ENCODE results near the gene CLDN9. TPM values are rescaled to one million over a fixed set of nuclear protein-coding genes. Genes with fewer than 3 reads are reported as not detected.

Gene CLDN9
- total and polyA plus RNA-seq, 3 donors from 2014 or later: 0.34 to 0.39 (median 0.37) TPM

- Histone ChIP-seq H3K36me3 (ENCODE audit: low read depth, missing control alignments) (no peaks in the 10 kb centered on the region), H3K27ac (no peak overlapping the region), H3K4me3 (no peak overlapping the region), H3K27me3 (no peaks in the 10 kb centered on the region), H3K9me3 (no peaks in the 10 kb centered on the region), H3K4me1 (peaks cover 13% of the 10 kb centered on the region)
- no peak for TF ChIP-seq POLR2A (IDR thresholded peaks at IDR 0.05)
- TF ChIP-seq, protein P1, sequence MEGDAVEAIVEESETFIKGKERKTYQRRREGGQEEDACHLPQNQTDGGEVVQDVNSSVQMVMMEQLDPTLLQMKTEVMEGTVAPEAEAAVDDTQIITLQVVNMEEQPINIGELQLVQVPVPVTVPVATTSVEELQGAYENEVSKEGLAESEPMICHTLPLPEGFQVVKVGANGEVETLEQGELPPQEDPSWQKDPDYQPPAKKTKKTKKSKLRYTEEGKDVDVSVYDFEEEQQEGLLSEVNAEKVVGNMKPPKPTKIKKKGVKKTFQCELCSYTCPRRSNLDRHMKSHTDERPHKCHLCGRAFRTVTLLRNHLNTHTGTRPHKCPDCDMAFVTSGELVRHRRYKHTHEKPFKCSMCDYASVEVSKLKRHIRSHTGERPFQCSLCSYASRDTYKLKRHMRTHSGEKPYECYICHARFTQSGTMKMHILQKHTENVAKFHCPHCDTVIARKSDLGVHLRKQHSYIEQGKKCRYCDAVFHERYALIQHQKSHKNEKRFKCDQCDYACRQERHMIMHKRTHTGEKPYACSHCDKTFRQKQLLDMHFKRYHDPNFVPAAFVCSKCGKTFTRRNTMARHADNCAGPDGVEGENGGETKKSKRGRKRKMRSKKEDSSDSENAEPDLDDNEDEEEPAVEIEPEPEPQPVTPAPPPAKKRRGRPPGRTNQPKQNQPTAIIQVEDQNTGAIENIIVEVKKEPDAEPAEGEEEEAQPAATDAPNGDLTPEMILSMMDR (IDR thresholded peaks at IDR 0.05): no peak
- no peak for DNase-seq
- WGBS, 2 donors: 80 to 89% methylated on average over 8 to 17 of the region's 17 CpGs
- intact Hi-C loops (cut with DNase I; ENCODE audit: low total_unique reads): no loop called here
Observed at GRCh38 chr16:2986623-2987188, 26.0 kb upstream of the CLDN9 start.

- peaks cover 10% of the 10 kb centered on the region for H3K4me1 ChIP-seq
- whole genome bisulfite sequencing, 2 donors: 97% methylated on average over 9 of the region's 9 CpGs; no CpG with 5 or more reads in 1 of the 2 donors
- no peaks in the 10 kb centered on the region for H3K9me3 ChIP-seq
- H3K27ac ChIP-seq: no peak overlapping the region
- intact Hi-C loops (cut with DNase I; ENCODE audit: low total_unique reads): no loop called here
- no peak overlapping the region for H3K4me3 ChIP-seq
- H3K36me3 ChIP-seq (ENCODE audit: low read depth, missing control alignments): no peaks in the 10 kb centered on the region
- DNase-seq: no peak
- TF ChIP-seq POLR2A (IDR thresholded peaks at IDR 0.05): no peak
- TF ChIP-seq, protein P1 (IDR thresholded peaks at IDR 0.05): no peak
- no peaks in the 10 kb centered on the region for H3K27me3 ChIP-seq
Observed at GRCh38 chr16:2987286-2987685, 25.4 kb upstream of the CLDN9 start.

- H3K27ac ChIP-seq: no peak overlapping the region
- no peak overlapping the region for H3K4me3 ChIP-seq
- DNase-seq: no peak
- H3K36me3 ChIP-seq (ENCODE audit: low read depth, missing control alignments): no peaks in the 10 kb centered on the region
- no peaks in the 10 kb centered on the region for H3K9me3 ChIP-seq
- TF ChIP-seq, protein P1 (IDR thresholded peaks at IDR 0.05): no peak
- TF ChIP-seq POLR2A (IDR thresholded peaks at IDR 0.05): no peak
- no peaks in the 10 kb centered on the region for H3K27me3 ChIP-seq
- intact Hi-C loops (cut with DNase I; ENCODE audit: low total_unique reads): no loop called here
- WGBS, 2 donors: 78 to 90% methylated on average over 2 to 5 of the region's 8 CpGs
- peaks cover 10% of the 10 kb centered on the region for H3K4me1 ChIP-seq
Observed at GRCh38 chr16:2987833-2988232, 24.9 kb upstream of the CLDN9 start.

DNA sequence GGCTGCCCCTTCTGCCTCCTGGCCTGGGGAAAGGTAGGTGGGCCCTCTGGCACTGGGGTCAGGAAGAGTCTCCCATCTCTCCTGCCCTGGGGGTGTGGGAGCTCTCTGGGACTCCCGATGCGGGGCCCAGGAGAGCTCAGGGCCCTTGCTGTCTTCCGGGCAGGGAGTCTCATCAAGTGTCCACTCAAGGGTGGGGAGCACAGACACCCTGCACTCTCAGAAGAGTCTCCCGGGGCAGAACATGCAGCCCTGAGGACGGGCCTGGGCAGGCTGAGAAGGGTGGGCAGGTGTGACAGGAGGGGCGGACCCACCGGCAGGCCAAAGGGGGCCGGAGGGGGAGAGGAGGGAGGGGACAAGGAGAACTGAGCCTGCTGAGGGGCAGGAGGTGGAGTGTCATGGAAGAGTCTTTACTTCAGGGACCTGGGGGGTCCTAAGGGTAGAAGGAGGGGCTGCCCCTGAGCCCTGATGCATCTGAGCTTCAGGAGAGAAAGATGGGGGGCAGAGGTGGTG is 24.1 kb upstream of the CLDN9 start:
- H3K4me3 ChIP-seq: no peak overlapping the region
- no peak for DNase-seq
- WGBS, 2 donors: 67 to 71% methylated on average over 3 to 8 of the region's 8 CpGs
- no peaks in the 10 kb centered on the region for H3K27me3 ChIP-seq
- H3K27ac ChIP-seq: no peak overlapping the region
- no peaks in the 10 kb centered on the region for H3K9me3 ChIP-seq
- TF ChIP-seq, protein P1 (IDR thresholded peaks at IDR 0.05): no peak
- no peak for TF ChIP-seq POLR2A (IDR thresholded peaks at IDR 0.05)
- H3K36me3 ChIP-seq (ENCODE audit: low read depth, missing control alignments): no peaks in the 10 kb centered on the region
- intact Hi-C loops (cut with DNase I; ENCODE audit: low total_unique reads): no loop called here
- peaks cover 10% of the 10 kb centered on the region for H3K4me1 ChIP-seq

DNA sequence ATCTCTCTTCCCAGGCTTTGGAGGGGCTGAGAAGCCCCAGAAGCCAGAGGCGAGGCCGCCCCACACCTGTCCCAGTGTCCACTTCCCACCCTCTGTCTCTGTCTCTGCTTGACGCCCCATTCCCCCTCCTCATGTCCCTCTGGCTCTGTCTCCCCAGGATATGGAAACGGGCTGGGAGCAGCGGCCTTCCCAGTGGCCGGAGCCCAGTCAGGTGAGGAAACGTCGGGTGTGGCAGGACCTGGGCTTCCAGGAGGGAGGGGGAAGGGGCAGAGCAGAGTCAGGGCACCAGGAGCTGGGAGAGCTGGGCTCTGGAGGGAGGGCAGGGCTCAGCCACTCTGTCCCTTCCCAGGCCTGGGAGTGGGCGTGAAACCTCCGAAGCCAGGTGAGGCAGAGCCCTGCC is 21.8 kb upstream of the CLDN9 start:
- no peaks in the 10 kb centered on the region for H3K9me3 ChIP-seq
- no peaks in the 10 kb centered on the region for H3K36me3 ChIP-seq (ENCODE audit: low read depth, missing control alignments)
- no peaks in the 10 kb centered on the region for H3K27me3 ChIP-seq
- no peak for DNase-seq
- intact Hi-C loops (cut with DNase I; ENCODE audit: low total_unique reads): no loop called here
- peaks cover 1% of the 10 kb centered on the region for H3K4me1 ChIP-seq
- no peak overlapping the region for H3K4me3 ChIP-seq
- no peak overlapping the region for H3K27ac ChIP-seq
- no peak for TF ChIP-seq POLR2A (IDR thresholded peaks at IDR 0.05)
- TF ChIP-seq, protein P1 (IDR thresholded peaks at IDR 0.05): no peak
- WGBS, 2 donors: 67 to 80% methylated on average over 4 to 10 of the region's 10 CpGs
